ENCODE measurements around the gene KIFC3. TPM values are rescaled to one million over a fixed set of nuclear protein-coding genes. Genes with fewer than 3 reads are reported as not detected.
A peak's percentile ranks its signal among the peaks of the same experiment; 100 is the strongest.

Gene KIFC3
- total and polyA plus RNA-seq, 2 of the 13 experiments (the other 11 are each of a cell fraction or from before 2014, with no cell fraction given) = 42.1 to 45.3 TPM

DNA sequence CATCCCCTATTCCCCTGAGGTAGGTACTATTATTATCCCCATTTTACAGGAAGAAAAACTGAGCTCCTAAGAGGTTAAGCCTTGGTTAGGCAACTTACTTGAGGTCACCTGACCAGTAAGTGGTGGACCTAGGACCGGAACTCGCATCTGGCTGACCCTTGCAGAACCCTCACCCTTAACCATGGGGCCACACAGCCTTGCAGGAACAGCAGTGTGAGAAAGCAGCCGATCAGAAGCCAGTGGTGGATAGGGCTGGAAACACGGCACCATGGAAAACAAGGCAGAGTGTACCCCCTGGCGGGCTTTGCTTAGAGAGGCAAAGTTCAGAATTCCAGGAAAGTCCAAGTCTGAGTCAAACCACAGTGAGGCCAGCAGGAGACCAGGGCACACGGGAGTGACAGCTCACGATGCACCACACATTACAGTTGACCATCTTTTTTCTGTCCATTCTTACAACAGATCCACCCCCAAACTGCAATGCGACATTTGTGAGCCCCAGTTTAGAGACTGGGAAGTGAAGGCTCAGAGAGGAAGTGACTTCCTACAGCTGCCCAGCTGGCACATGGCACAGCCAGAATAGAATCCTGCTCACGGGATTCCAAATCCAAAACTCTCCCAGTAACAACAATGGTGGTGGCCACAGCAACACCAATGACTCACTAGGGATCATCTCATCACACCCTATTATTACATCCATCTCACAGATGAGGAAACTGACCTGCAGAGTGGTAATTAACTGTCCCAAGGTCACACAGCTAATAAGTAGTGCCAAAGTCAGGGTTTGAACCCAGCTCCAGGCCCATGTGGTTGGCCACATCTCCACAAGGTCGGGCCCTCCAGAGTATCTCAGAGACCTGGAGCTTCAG, 20.3 kb downstream of the KIFC3 start (continued):
- TF ChIP-seq, protein P1, sequence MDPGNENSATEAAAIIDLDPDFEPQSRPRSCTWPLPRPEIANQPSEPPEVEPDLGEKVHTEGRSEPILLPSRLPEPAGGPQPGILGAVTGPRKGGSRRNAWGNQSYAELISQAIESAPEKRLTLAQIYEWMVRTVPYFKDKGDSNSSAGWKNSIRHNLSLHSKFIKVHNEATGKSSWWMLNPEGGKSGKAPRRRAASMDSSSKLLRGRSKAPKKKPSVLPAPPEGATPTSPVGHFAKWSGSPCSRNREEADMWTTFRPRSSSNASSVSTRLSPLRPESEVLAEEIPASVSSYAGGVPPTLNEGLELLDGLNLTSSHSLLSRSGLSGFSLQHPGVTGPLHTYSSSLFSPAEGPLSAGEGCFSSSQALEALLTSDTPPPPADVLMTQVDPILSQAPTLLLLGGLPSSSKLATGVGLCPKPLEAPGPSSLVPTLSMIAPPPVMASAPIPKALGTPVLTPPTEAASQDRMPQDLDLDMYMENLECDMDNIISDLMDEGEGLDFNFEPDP (CRISPR knock-in tag; conservative IDR thresholded peaks at IDR 0.05) = no peak
- peak; percentile 58; the same call in 1 of the 2 replicates for TF ChIP-seq ZNF431 (CRISPR knock-in tag; IDR thresholded peaks at IDR 0.05; ENCODE audit: borderline replicate concordance, low read depth)
- TF ChIP-seq IKZF1 (IDR thresholded peaks at IDR 0.05) = no peak
- no peak for TF ChIP-seq ZNF512 (CRISPR knock-in tag; IDR thresholded peaks at IDR 0.05)
- peak; percentile 21; the same call in 1 of the 2 replicates for TF ChIP-seq POGK (CRISPR knock-in tag; conservative IDR thresholded peaks at IDR 0.05)
- peak; percentile 70; the same call in 1 of the 2 replicates for TF ChIP-seq ZNF24 (IDR thresholded peaks at IDR 0.05)
- TF ChIP-seq, protein P2, sequence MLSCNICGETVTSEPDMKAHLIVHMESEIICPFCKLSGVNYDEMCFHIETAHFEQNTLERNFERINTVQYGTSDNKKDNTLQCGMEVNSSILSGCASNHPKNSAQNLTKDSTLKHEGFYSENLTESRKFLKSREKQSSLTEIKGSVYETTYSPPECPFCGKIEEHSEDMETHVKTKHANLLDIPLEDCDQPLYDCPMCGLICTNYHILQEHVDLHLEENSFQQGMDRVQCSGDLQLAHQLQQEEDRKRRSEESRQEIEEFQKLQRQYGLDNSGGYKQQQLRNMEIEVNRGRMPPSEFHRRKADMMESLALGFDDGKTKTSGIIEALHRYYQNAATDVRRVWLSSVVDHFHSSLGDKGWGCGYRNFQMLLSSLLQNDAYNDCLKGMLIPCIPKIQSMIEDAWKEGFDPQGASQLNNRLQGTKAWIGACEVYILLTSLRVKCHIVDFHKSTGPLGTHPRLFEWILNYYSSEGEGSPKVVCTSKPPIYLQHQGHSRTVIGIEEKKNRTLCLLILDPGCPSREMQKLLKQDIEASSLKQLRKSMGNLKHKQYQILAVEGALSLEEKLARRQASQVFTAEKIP (CRISPR knock-in tag; IDR thresholded peaks at IDR 0.05; ENCODE audit: borderline replicate concordance) = no peak
- no peak for TF ChIP-seq JDP2 (CRISPR knock-in tag; IDR thresholded peaks at IDR 0.05; ENCODE audit: borderline replicate concordance)
- no peak for TF ChIP-seq ZNF136 (CRISPR knock-in tag; IDR thresholded peaks at IDR 0.05; ENCODE audit: low read depth)
- peak; percentile 93 for TF ChIP-seq GATAD2A (CRISPR knock-in tag; IDR thresholded peaks at IDR 0.05)
- TF ChIP-seq, protein P3, sequence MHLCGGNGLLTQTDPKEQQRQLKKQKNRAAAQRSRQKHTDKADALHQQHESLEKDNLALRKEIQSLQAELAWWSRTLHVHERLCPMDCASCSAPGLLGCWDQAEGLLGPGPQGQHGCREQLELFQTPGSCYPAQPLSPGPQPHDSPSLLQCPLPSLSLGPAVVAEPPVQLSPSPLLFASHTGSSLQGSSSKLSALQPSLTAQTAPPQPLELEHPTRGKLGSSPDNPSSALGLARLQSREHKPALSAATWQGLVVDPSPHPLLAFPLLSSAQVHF (CRISPR knock-in tag; IDR thresholded peaks at IDR 0.05) = no peak
- no peak for TF ChIP-seq ZNF773 (CRISPR knock-in tag; IDR thresholded peaks at IDR 0.05; ENCODE audit: borderline replicate concordance)
- TF ChIP-seq, protein P4, sequence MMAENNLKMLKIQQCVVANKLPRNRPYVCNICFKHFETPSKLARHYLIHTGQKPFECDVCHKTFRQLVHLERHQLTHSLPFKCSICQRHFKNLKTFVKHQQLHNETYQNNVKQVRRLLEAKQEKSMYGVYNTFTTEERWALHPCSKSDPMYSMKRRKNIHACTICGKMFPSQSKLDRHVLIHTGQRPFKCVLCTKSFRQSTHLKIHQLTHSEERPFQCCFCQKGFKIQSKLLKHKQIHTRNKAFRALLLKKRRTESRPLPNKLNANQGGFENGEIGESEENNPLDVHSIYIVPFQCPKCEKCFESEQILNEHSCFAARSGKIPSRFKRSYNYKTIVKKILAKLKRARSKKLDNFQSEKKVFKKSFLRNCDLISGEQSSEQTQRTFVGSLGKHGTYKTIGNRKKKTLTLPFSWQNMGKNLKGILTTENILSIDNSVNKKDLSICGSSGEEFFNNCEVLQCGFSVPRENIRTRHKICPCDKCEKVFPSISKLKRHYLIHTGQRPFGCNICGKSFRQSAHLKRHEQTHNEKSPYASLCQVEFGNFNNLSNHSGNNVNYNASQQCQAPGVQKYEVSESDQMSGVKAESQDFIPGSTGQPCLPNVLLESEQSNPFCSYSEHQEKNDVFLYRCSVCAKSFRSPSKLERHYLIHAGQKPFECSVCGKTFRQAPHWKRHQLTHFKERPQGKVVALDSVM (CRISPR knock-in tag; IDR thresholded peaks at IDR 0.05) = no peak; the same call in 1 of the 2 replicates
- no peak for TF ChIP-seq ZNF274 (CRISPR knock-in tag; IDR thresholded peaks at IDR 0.05)
- TF ChIP-seq ZNF577 (CRISPR knock-in tag; IDR thresholded peaks at IDR 0.05; ENCODE audit: borderline replicate concordance, low read depth) = no peak
- peak; percentile 36; the same call in 1 of the 2 replicates for TF ChIP-seq FOXJ3 (CRISPR knock-in tag; IDR thresholded peaks at IDR 0.05; ENCODE audit: borderline replicate concordance)
- peak; percentile 75 for TF ChIP-seq ZNF124 (CRISPR knock-in tag; IDR thresholded peaks at IDR 0.05)
- no peak for TF ChIP-seq ZNF850 (CRISPR knock-in tag; conservative IDR thresholded peaks at IDR 0.05)
- TF ChIP-seq FOXA3 (CRISPR knock-in tag; IDR thresholded peaks at IDR 0.05) = peak; percentile 75

Measured in HepG2 (cell line).